H1 (cell line): ENCODE data around the gene BTBD3. TPM values are rescaled to one million over a fixed set of nuclear protein-coding genes. Genes with fewer than 3 reads are reported as not detected.

Experiments used
- BACH1 ChIP-seq: IDR thresholded peaks from 2 replicates; pipeline ENCODE4 v1.6.1; 2012; ENCODE audit warnings: low read length, improper control_type of control experiment
- NANOG ChIP-seq: IDR thresholded peaks from 2 replicates; pipeline ENCODE4 v1.6.1; 2011; ENCODE audit warnings: low read length, low read depth, mild to moderate bottlenecking, inconsistent platforms; ENCODE audit not compliant: insufficient read depth, poor library complexity, severe bottlenecking
- RAD21 ChIP-seq, 2 experiments: IDR thresholded peaks in 1 of 2; conservative IDR thresholded peaks in 1 of 2; 2 replicates each; pipeline ENCODE4 v1.6.1; 2011; ENCODE audit warnings: low read depth in 2 of 2, low read length in 2 of 2, improper control_type of control experiment in 1 of 2, inconsistent platforms in 1 of 2, mild to moderate bottlenecking in 1 of 2, moderate library complexity in 1 of 2
- RNF2 ChIP-seq: fragments of 200-900, 300-1000 bp; sonication (generic); IDR thresholded peaks from 2 replicates; pipeline ENCODE4 v1.7.1; 2016; ENCODE audit warnings: borderline replicate concordance, low read depth, mild to moderate bottlenecking, antibody characterized with exemption, low read length; ENCODE audit not compliant: poor library complexity, severe bottlenecking; ENCODE audit errors: missing control alignments
- SIN3A ChIP-seq, 2 experiments: IDR thresholded peaks in 1 of 2; conservative IDR thresholded peaks in 1 of 2; 2 replicates each; pipeline ENCODE4 v1.6.1; 2011 to 2012; ENCODE audit warnings: low read length in 2 of 2, improper control_type of control experiment in 1 of 2, low read depth in 1 of 2, mild to moderate bottlenecking in 1 of 2
- SIX5 ChIP-seq: IDR thresholded peaks from 2 replicates; pipeline ENCODE4 v1.6.1; 2011; ENCODE audit warnings: mild to moderate bottlenecking, low read depth, low read length
- SP2 ChIP-seq: IDR thresholded peaks from 2 replicates; pipeline ENCODE4 v1.6.1; 2012; ENCODE audit warnings: mild to moderate bottlenecking, low read length, inconsistent platforms
- YY1 ChIP-seq: IDR thresholded peaks from 2 replicates; pipeline ENCODE4 v1.6.1; 2011; ENCODE audit warnings: low read depth, mild to moderate bottlenecking, low read length
- polyA plus RNA-seq, 7 experiments: library from polyadenylated mRNA; depleted of rRNA in 3 of 7; stranded (reverse) in 5 of 7; unstranded in 2 of 7; fragments of >200 nt in 5 of 7; fragments of 200-250 nt in 2 of 7; gene quantifications; 1 replicate in 5 of 7; 2 replicates in 1 of 7; 4 replicates in 1 of 7; pipeline versions ENCODE4 v1.2.1 to v1.2.3, GENCODE V29; 2011 to 2013; ENCODE audit warnings: missing spikeins in 2 of 7, mixed read lengths in 2 of 7
- total RNA-seq: library from RNA; stranded (reverse); fragmentation: NEBNext Ultra II Directional; extraction: Animal tissue kit (Norgen Biotek cat#: 25700); gene quantifications from 2 replicates; pipeline ENCODE4 v1.2.1, GENCODE V29; 2021

BTBD3 gene
- total and polyA plus RNA-seq, 2 of the 8 experiments (the other 6 are each of a cell fraction or from before 2014, with no cell fraction given) = 36.7 to 45.5 TPM

- TF ChIP-seq NANOG = no peak
- TF ChIP-seq SIN3A (conservative IDR thresholded peaks at IDR 0.05 in 1 of 2, IDR thresholded peaks at IDR 0.05 in 1 of 2; ENCODE audit: low read depth in 1 of 2, low read length in 2 of 2) = no peak
- TF ChIP-seq RNF2 = no peak
- no peak for TF ChIP-seq SP2
- no peak for TF ChIP-seq YY1
- no peak for TF ChIP-seq BACH1
- TF ChIP-seq RAD21 (IDR thresholded peaks at IDR 0.05 in 1 of 2, conservative IDR thresholded peaks at IDR 0.05 in 1 of 2; ENCODE audit: low read depth in 2 of 2, low read length in 2 of 2) = no peak
- no peak for TF ChIP-seq SIX5
Observed at GRCh38 chr20:11922561-11922960, 4.9 kb downstream of the BTBD3 start (continued).
